ENCODE data around the gene RASAL2. TPM values are rescaled to one million over a fixed set of nuclear protein-coding genes. Genes with fewer than 3 reads are reported as not detected.

The RASAL2 gene
- total and polyA plus RNA-seq, 2 of the 4 experiments (the other 2 are of a cell fraction): 13.1 to 20.6 TPM

- H3K36me3 ChIP-seq (ENCODE audit: control insufficient read depth, insufficient read depth, low read length): no peaks in the 10 kb centered on the region
- H2BK15ac ChIP-seq (ENCODE audit: low read depth, low read length): no peak overlapping the region
- ATAC-seq (ENCODE audit: low read depth): no peak
- WGBS, 2 experiments (ENCODE audit: extremely low coverage in 2 of 2, insufficient read length in 1 of 2): 100% methylated on average over 1 of the region's 4 CpGs; no CpG with 5 or more reads in 1 of the 2 experiments
- peaks cover 13 to 16% of the 10 kb centered on the region in 2 experiments; a peak in 3 of 4 replicates for H3K79me1 ChIP-seq (ENCODE audit: low read depth in 1 of 2, low read length in 2 of 2)
- dilution Hi-C loops (cut with HindIII; ENCODE audit: low sequenced_read_pairs, unreplicated experiment) (loop anchor here (25.0 kb wide), 1 partner anchor 241 kb away; no protein-coding TSS in a partner anchor), in situ Hi-C loops (cut with MboI; ENCODE audit: low sequenced_read_pairs) (loop anchor here (10.0 kb wide), 1 partner anchor 173 kb away; no protein-coding TSS in a partner anchor), intact Hi-C loops (cut with micrococcal nuclease) (loop anchor here (5.0 to 10.0 kb wide), 2 partner anchors 36 to 1383 kb away; no protein-coding TSS in a partner anchor)
- no TSS peak for BruUV-seq (replicated peaks)
- peak overlapping the region; percentile 1; the same call in 1 of the 2 replicates for H2BK120ac ChIP-seq (ENCODE audit: low read depth, low read length)
- 0 out of 2 replicates have a peak overlapping the region, but pooled peaks have one; percentile 22 for H2BK20ac ChIP-seq (ENCODE audit: low read depth, low read length)
- peak overlapping the region; percentile 98 for H4K5ac ChIP-seq (ENCODE audit: low read depth, low read length)
- no peaks in the 10 kb centered on the region for H4K20me1 ChIP-seq (ENCODE audit: insufficient read depth, low read length)
- H3K9ac ChIP-seq (ENCODE audit: low read depth, low read length): no peak overlapping the region
- H3K4me1 ChIP-seq (ENCODE audit: control insufficient read depth, insufficient read depth, low read length): peaks cover 9% of the 10 kb centered on the region; the same call in 1 of the 2 replicates
- no peak overlapping the region for H3K27ac ChIP-seq (ENCODE audit: insufficient read depth, low read length)
- H2AFZ ChIP-seq (replicated peaks; ENCODE audit: low read length, poor library complexity): no peak overlapping the region
- CTCF ChIA-PET: interaction anchor here (1.0 to 2.2 kb wide), 2 partner anchors 185 to 246 kb away, joined by 3 to 13 read pairs; no protein-coding TSS in a partner anchor
- H3K23ac ChIP-seq (ENCODE audit: low read depth, low read length): peak overlapping the region; percentile 13; the same call in 1 of the 2 replicates
- peak overlapping the region; percentile 85; the same call in 1 of the 2 replicates for H3K18ac ChIP-seq (ENCODE audit: low read depth, low read length)
- DNase-seq: no peak
- POLR2A ChIA-PET (ENCODE audit: unreplicated experiment): interaction anchor here (0.5 kb wide), 1 partner anchor 224 kb away, joined by 3 read pairs; no protein-coding TSS in a partner anchor
- H4K8ac ChIP-seq (ENCODE audit: low read depth in 2 of 2, low read length in 2 of 2): peak overlapping the region in 1 of 2 experiments; percentile 37; a peak in 2 of 4 replicates
- peak overlapping the region; percentile 29; the same call in 1 of the 2 replicates for H2AK5ac ChIP-seq (ENCODE audit: low read depth, low read length)
- H3K4ac ChIP-seq (ENCODE audit: low read depth, low read length): peak overlapping the region; percentile 43; the same call in 1 of the 2 replicates
- H3K4me2 ChIP-seq (ENCODE audit: low read depth, low read length): no peak overlapping the region
- peak overlapping the region; percentile 7 for H2BK5ac ChIP-seq (ENCODE audit: low read depth, low read length, poor library complexity, severe bottlenecking)
- H3K56ac ChIP-seq (ENCODE audit: extremely low read depth, insufficient read depth, low read length): no peak overlapping the region
- no peak overlapping the region for H2AK9ac ChIP-seq (replicated peaks; ENCODE audit: low read depth, low read length, poor library complexity)
- no peaks in the 10 kb centered on the region for H3K9me3 ChIP-seq (ENCODE audit: control insufficient read depth, insufficient read depth, low read length)
- no peaks in the 10 kb centered on the region for H3K27me3 ChIP-seq (ENCODE audit: control insufficient read depth, insufficient read depth, low read length)
- peak overlapping the region; percentile 3; the same call in 1 of the 2 replicates for H3K14ac ChIP-seq (replicated peaks; ENCODE audit: low read depth, low read length)
- TF ChIP-seq POLR2A (IDR thresholded peaks at IDR 0.05; ENCODE audit: low read depth, low read length) (no peak), MAZ (IDR thresholded peaks at IDR 0.05; ENCODE audit: borderline replicate concordance, low read depth, low read length) (no peak), BHLHE40 (IDR thresholded peaks at IDR 0.05; ENCODE audit: low read depth, low read length) (no peak), RFX5 (IDR thresholded peaks at IDR 0.05; ENCODE audit: low read depth, low read length) (no peak), NFE2L2 (IDR thresholded peaks at IDR 0.05; ENCODE audit: low read depth, low read length) (no peak), CHD1 (IDR thresholded peaks at IDR 0.05; ENCODE audit: low read depth, low read length) (no peak)
- TF ChIP-seq, protein P1, sequence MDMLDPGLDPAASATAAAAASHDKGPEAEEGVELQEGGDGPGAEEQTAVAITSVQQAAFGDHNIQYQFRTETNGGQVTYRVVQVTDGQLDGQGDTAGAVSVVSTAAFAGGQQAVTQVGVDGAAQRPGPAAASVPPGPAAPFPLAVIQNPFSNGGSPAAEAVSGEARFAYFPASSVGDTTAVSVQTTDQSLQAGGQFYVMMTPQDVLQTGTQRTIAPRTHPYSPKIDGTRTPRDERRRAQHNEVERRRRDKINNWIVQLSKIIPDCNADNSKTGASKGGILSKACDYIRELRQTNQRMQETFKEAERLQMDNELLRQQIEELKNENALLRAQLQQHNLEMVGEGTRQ (IDR thresholded peaks at IDR 0.05; ENCODE audit: low read depth, low read length): no peak
- peaks cover 5% of the 10 kb centered on the region; the same call in 1 of the 2 replicates for H3K9me1 ChIP-seq (ENCODE audit: insufficient read depth, low read length)
- H4K91ac ChIP-seq (ENCODE audit: insufficient read depth, low read depth, low read length): no peak overlapping the region
- H3K4me3 ChIP-seq (ENCODE audit: insufficient read depth, low read depth, low read length): no peak overlapping the region
Measured at GRCh38 chr1:178277793-178278530, 184.1 kb downstream of the RASAL2 start.
